T-helper 22 cell (primary cell): Measurements from ENCODE around the gene FZD1.
"Not testable (repeated sequence)": the region's sequence is repeated elsewhere in the genome, so short reads cannot be mapped to it uniquely, and the experiment has no call there.

Experiments used
- DNase-seq: peaks from one replicate; pipeline ENCODE4 v3.0.0-alpha.2; 2020; ENCODE audit warnings: low read depth

The FZD1 gene

GRCh38 chr7:91297939-91298338, 33.7 kb downstream of the FZD1 start:
- DNase-seq, result no peak

DNA sequence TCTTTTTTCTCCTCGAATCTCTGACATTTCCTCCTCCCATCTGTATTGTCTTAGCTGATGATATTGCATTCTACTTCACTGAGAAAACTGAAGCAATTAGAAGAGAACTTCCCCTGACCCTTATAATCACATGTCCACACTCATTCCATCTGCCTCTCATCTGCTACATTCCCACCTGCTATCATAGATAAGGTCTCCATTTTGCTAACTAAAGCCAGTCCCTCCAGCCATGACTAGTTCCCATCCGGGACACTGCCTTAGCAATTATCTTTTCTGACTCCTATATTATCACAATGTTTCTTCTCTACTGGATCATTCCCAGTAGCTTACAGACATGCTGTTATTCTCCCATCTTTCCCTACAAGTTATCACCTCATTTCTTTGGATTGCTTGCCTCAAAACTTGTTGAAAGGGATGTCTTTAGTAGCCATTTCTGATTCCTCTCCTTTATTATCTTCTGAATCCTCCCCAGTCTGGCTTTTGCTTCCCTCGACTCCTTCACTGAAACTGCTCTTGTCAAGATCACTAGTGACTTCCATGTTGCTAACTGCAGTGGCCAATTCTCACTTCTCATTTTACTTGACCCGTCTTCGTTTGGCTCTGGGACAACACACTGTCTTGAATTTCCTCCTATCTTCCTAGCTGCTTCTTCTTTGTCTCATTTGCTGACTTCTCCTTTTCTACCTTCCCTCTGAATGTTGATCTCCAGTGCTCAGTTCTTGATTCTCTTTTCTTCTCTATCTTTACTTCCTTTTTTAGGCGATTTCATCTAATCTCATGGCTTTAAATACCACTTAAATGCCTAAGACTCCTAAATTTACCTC, 35.9 kb downstream of the FZD1 start:
- no peak for DNase-seq

DNA sequence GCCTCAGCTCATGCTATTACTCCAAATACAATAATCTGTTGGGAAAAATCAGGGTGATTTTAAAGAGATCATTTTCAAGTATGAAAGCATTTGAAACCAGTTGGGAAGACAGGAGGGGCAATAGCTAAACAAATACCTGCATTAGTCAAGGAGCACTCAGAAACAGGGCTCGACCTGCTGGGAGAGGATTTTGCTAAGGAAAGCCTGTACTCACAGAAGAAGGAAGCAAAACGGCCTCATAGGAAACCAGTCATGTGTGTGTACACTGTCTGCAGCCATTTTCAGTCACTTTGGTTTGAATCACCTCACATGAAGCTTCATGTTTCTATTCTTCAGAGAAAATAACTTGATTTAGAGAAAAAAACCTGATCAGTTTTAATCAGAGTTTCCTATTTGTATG, 38.6 kb downstream of the FZD1 start:
- no peak for DNase-seq

DNA sequence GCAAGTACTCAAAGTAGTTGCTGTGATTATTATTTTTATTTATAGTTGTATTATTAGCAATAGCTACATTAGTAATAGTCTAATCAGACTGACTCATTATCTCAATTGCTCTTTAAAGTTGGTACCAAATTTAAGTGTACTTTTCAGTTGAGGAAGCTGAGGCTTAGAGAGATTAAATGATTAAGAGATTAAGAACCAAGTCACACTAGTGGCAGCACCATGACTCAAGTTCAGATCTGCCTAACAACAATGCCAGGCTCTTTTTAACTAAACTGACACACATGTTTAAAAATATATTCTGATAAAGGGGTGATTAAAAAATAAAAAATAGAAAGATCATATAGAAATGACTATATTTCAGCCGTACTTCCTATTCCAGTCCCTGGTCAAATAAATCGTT, 42.0 kb downstream of the FZD1 start:
- DNase-seq, result no peak

GRCh38 chr7:91307467-91307866, 43.2 kb downstream of the FZD1 start:
- DNase-seq, result no peak

- DNase-seq, result not testable (repeated sequence)
These were observed 44.0 kb downstream of the FZD1 start for GRCh38 chr7:91308191-91308590.

- no peak for DNase-seq
These were observed 46.7 kb downstream of the FZD1 start for GRCh38 chr7:91310830-91311460.

- DNase-seq, result no peak
These were observed 47.6 kb downstream of the FZD1 start for GRCh38 chr7:91311839-91312238.

- no peak for DNase-seq
These were observed 48.9 kb downstream of the FZD1 start for GRCh38 chr7:91313113-91313512.

DNA sequence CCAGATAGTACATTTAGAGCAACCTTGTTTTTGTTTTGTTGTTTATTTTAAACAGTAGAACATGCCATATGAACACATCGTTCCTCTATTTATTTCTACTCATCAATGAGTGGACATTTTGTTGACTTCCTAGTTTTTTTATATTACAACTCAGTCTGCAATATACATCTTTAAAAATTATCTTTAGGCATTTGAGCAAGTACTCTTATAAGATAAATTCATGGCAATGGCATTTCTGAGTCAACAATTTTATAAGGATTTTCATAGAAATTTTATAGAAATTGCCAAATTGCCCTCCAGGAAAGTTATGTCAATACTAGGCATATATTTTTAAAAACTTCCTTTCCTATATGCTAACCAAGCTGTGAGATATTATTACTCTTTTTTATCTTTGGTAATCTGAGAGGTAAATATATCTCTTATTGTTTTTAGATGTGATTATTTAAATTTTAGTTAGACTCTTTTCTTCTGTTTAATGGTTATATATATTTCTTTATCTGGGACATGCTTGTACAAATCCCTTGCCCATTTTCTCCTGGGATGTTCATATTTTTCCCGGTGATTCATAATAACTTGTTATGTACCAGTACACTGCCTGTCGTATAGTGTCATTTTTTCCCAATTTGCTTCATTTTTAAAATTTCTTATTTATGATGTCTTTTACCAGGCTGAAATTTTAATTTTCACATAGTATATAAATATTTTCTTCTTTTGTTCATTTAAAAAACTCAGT, 50.5 kb downstream of the FZD1 start:
- no peak for DNase-seq

GRCh38 chr7:91316426-91316825, 52.2 kb downstream of the FZD1 start:
- no peak for DNase-seq

DNA sequence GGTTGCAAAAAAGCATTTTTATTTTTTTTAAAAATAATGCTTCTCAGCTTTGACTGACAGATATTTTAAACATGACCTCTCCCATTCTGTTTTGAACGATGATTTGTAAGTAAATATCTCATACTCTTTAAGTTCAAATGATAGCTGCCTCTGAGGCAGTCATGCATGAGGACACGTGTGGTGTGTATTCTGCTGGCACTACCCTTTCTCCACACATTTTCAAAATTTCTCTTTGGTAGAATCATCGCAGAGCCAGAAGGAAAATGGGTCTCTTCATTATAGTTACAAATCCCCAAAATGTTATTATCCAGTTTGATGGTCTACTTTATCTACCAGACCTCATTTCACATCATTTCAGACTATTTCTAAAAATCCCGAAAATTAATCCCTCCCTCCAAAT, 55.1 kb downstream of the FZD1 start:
- DNase-seq, result no peak

GRCh38 chr7:91320366-91321078, 56.3 kb downstream of the FZD1 start:
- no peak for DNase-seq
